K562 (cell line): ENCODE data around the gene WDR83. TPM values are rescaled to one million over a fixed set of nuclear protein-coding genes. Genes with fewer than 3 reads are reported as not detected.

Source experiments
- ATAC-seq: fragments of 200-7000 bp; cut with Tn5 transposase; 3 replicates; pipeline ENCODE4 v1.9.1; 2020; ENCODE audit warnings: moderate library complexity
- BruUV-seq: library from RNA; stranded (reverse); fragments of 400-500 nt; replicated peaks from 2 replicates; lab custom pipeline; 2021; lab: Mats Ljungman, UMichigan
- CTCF ChIA-PET: fragments of 300-600 bp; formaldehyde crosslinking; extraction: SDS; loops from one replicate; lab custom pipeline; 2021; ENCODE audit warnings: low intra/inter-chr PET ratio; lab: Yijun Ruan, JAX
- POLR2A ChIA-PET: fragments of 300-600, 350-650 bp; sonication (Branson Sonifier 250); formaldehyde crosslinking; extraction: SDS; loops from one replicate; lab custom pipeline; 2021; ENCODE audit warnings: antibody characterized with exemption, inconsistent platforms; lab: Yijun Ruan, JAX
- DNase-seq, 4 experiments: peaks; one replicate each; pipeline versions ENCODE4 v3.0.0 to v3.0.0-alpha.2; 2011 to 2018; ENCODE audit warnings: low spot score in 3 of 4, mixed read lengths in 3 of 4; ENCODE audit errors: extremely low read depth in 1 of 4
- FAIRE-seq: peaks from 2 replicates; lab custom pipeline; 2011; peaks lifted over from hg19 to GRCh38; lab: Jason Lieb, UNC
- H2AFZ ChIP-seq: 2 replicates; pipeline ENCODE4 v1.6.0; 2011; ENCODE audit warnings: low read depth, low read length, control low read depth, inconsistent platforms
- H3K27ac ChIP-seq: fragments of 200-600 bp; 3 replicates; pipeline ENCODE4 v1.8.0; 2011; ENCODE audit warnings: low read depth, mild to moderate bottlenecking, control low read depth, inconsistent platforms, low read length, moderate library complexity, mixed read lengths; ENCODE audit errors: extremely low read depth
- H3K27me3 ChIP-seq, 2 experiments: fragments of 300-600 bp in 1 of 2; 2 replicates in 1 of 2; 3 replicates in 1 of 2; pipeline versions ENCODE4 v1.6.0 to v1.8.0; 2011; ENCODE audit warnings: inconsistent platforms in 2 of 2, low read length in 2 of 2, mild to moderate bottlenecking in 1 of 2, mixed read lengths in 1 of 2, moderate library complexity in 1 of 2; ENCODE audit not compliant: control insufficient read depth in 2 of 2, insufficient read depth in 2 of 2
- H3K36me3 ChIP-seq: fragments of 300-600 bp; 3 replicates; pipeline ENCODE4 v1.8.0; 2011; ENCODE audit warnings: mild to moderate bottlenecking, low read length, inconsistent platforms; ENCODE audit not compliant: control insufficient read depth, insufficient read depth
- H3K4me1 ChIP-seq, 2 experiments: fragments of 200-600 bp in 1 of 2; replicated peaks in 1 of 2; 2 replicates in 1 of 2; 3 replicates in 1 of 2; pipeline versions ENCODE4 v1.5.1 to v1.8.0; 2011; ENCODE audit warnings: inconsistent platforms in 2 of 2, low read length in 2 of 2, mild to moderate bottlenecking in 1 of 2, mixed read lengths in 1 of 2, moderate library complexity in 1 of 2; ENCODE audit not compliant: control insufficient read depth in 2 of 2, insufficient read depth in 2 of 2
- H3K4me2 ChIP-seq: 2 replicates; pipeline ENCODE4 v1.6.1; 2011; ENCODE audit warnings: low read length, control low read depth, inconsistent platforms, mixed read lengths; ENCODE audit not compliant: insufficient read depth
- H3K4me3 ChIP-seq: fragments of 200-600 bp; sonication (generic), shearing (Covaris generic); 2 replicates; pipeline ENCODE4 v1.5.1; 2016; ENCODE audit warnings: control low read depth, inconsistent platforms
- H3K79me2 ChIP-seq: fragments of 200-600 bp; 3 replicates; pipeline ENCODE4 v1.8.0; 2011; ENCODE audit warnings: low read length, inconsistent platforms; ENCODE audit not compliant: control insufficient read depth, insufficient read depth
- H3K9ac ChIP-seq, 2 experiments: 2 replicates each; pipeline versions ENCODE4 v1.6.0 to v1.6.1; 2011; ENCODE audit warnings: low read depth in 2 of 2, low read length in 2 of 2, control low read depth in 1 of 2, inconsistent platforms in 1 of 2, mild to moderate bottlenecking in 1 of 2, mixed read lengths in 1 of 2; ENCODE audit not compliant: insufficient read depth in 1 of 2
- H3K9me1 ChIP-seq: one replicate; pipeline ENCODE4 v1.6.0; 2011; ENCODE audit warnings: inconsistent platforms, mild to moderate bottlenecking, low read length, moderate library complexity; ENCODE audit not compliant: control insufficient read depth, insufficient read depth
- H3K9me3 ChIP-seq: replicated peaks from 2 replicates; pipeline ENCODE4 v1.5.1; 2011; ENCODE audit warnings: low read depth, low read length, inconsistent platforms; ENCODE audit not compliant: control insufficient read depth, insufficient read depth
- H4K20me1 ChIP-seq: replicated peaks from 2 replicates; pipeline ENCODE4 v1.6.1; 2011; ENCODE audit warnings: low read length, inconsistent platforms, mixed read lengths; ENCODE audit not compliant: control insufficient read depth, insufficient read depth
- BCOR ChIP-seq: fragments of 450-650 bp; IDR thresholded peaks from 2 replicates; pipeline ENCODE4 v1.6.1; 2016
- BHLHE40 ChIP-seq: IDR thresholded peaks from 2 replicates; pipeline ENCODE4 v1.6.1; 2011; ENCODE audit warnings: low read length, improper control_type of control experiment
- E2F8 ChIP-seq: fragments of 450-650 bp; IDR thresholded peaks from 2 replicates; pipeline ENCODE4 v1.7.1; 2018; ENCODE audit warnings: mild to moderate bottlenecking, low read depth; ENCODE audit not compliant: partially characterized antibody
- FOXP1 ChIP-seq: sonication (generic); formaldehyde crosslinking; IDR thresholded peaks from 2 replicates; pipeline ENCODE4 v1.8.0; 2022; ENCODE audit warnings: mild to moderate bottlenecking, missing genetic modification reagents
- HINFP ChIP-seq: fragments of 450-650 bp; conservative IDR thresholded peaks from 2 replicates; pipeline ENCODE4 v1.6.1; 2016; ENCODE audit warnings: missing genetic modification characterization, low read depth, mild to moderate bottlenecking, control low read depth, missing compliant biosample characterization
- MECOM ChIP-seq: fragments of 250-450 bp; sonication (Bioruptor Pico); IDR thresholded peaks from 2 replicates; pipeline ENCODE4 v1.8.0; 2022; ENCODE audit warnings: inconsistent platforms
- PURB ChIP-seq: sonication (generic); formaldehyde crosslinking; IDR thresholded peaks from 2 replicates; pipeline ENCODE4 v1.9.0; 2021; ENCODE audit warnings: low read depth, mild to moderate bottlenecking, missing genetic modification reagents
- RBM25 ChIP-seq: fragments of 200-400 bp; formaldehyde crosslinking; IDR thresholded peaks from 2 replicates; pipeline ENCODE4 v1.6.1; 2018; ENCODE audit warnings: low read length, low read depth, moderate library complexity; ENCODE audit not compliant: severe bottlenecking
- TBP ChIP-seq: optimal IDR thresholded peaks from 2 replicates; pipeline ENCODE3; 2011; ENCODE audit warnings: low read depth, low read length, improper control_type of control experiment
- TSC22D4 ChIP-seq: fragments of 450-650 bp; IDR thresholded peaks from 2 replicates; pipeline ENCODE4 v1.6.1; 2016; ENCODE audit warnings: missing genetic modification characterization, missing biosample characterization, control low read depth
- ZNF395 ChIP-seq: fragments of 200-800 bp; sonication (Bioruptor generic); IDR thresholded peaks from 2 replicates; pipeline ENCODE4 v1.6.1; 2017; ENCODE audit warnings: missing genetic modification characterization, missing compliant biosample characterization
- ZNF444 ChIP-seq: fragments of 250-450 bp; sonication (Bioruptor Pico); IDR thresholded peaks from 2 replicates; pipeline ENCODE4 v1.4.0; 2020; ENCODE audit warnings: mild to moderate bottlenecking, moderate library complexity
- ZNF592 ChIP-seq: fragments of 450-650 bp; IDR thresholded peaks from 2 replicates; pipeline ENCODE4 v1.6.1; 2017; ENCODE audit warnings: antibody characterized with exemption, mild to moderate bottlenecking
- WGBS: fragments of 100-300 bp; shearing (Covaris generic); methylation state at CpG from one replicate; pipeline ENCODE4 v1.1.6; 2016; ENCODE audit warnings: low coverage, mixed read lengths; ENCODE audit not compliant: insufficient coverage; ENCODE audit errors: missing lambda C conversion rate; 5-methylcytosine and 5-hydroxymethylcytosine counted together
- in situ Hi-C: fragments of 300-500 bp; cut with MboI; formaldehyde crosslinking; loops from 4 replicates; pipeline ENCODE4 v1.15.0; 2018; ENCODE audit warnings: inconsistent platforms, mixed read lengths
- intact Hi-C: fragments of 100-400 bp; cut with micrococcal nuclease; formaldehyde crosslinking; loops from 2 replicates; pipeline ENCODE4 v1.14.2; 2022
- polyA plus RNA-seq, 8 experiments: library from polyadenylated mRNA; depleted of rRNA in 4 of 8; stranded (reverse) in 5 of 8; unstranded in 3 of 8; fragments of >200 nt; fragmentation: Nextera tagmentation in 2 of 8; fragmentation: Illumina TruSeq in 1 of 8; extraction: Ambion mirVana in 2 of 8; extraction: Trizol in 1 of 8; gene quantifications; 2 replicates each; pipeline versions ENCODE4 v1.2.1 to v1.2.3, GENCODE V29; 2011 to 2014; ENCODE audit warnings: inconsistent platforms in 1 of 8, missing spikeins in 1 of 8
- total RNA-seq, 7 experiments: library from RNA; depleted of rRNA in 6 of 7; stranded (reverse); fragments of >200 nt in 6 of 7; fragmentation: Illumina TruSeq in 2 of 7; extraction: Trizol in 2 of 7; gene quantifications; 2 replicates each; pipeline versions ENCODE4 v1.2.1 to v1.2.3, GENCODE V29; 2011 to 2021; ENCODE audit warnings: low replicate concordance in 1 of 7

WDR83 gene
- total and polyA plus RNA-seq, 9 of the 15 experiments (the other 6 are each of a cell fraction or from before 2014, with no cell fraction given) = 0.52 to 21.3 (median 4.2) TPM

GRCh38 chr19:12723381-12723640, 56.7 kb downstream of the WDR83 start:
- ChIA-PET POLR2A (interaction anchor here (0.6 to 4.4 kb wide), 16 partner anchors 10 to 1185 kb away, joined by 3 to 50 read pairs (median 4); partner anchors contain the start of genes DHPS, GCDH, GET3 and JUNB), CTCF (no interaction called here)
- TF ChIP-seq BCOR (peak; percentile 71), MECOM (no peak), TSC22D4 (no peak), E2F8 (no peak), BHLHE40 (peak; percentile 12; the same call in 1 of the 2 replicates), ZNF444 (CRISPR knock-in tag) (no peak), PURB (CRISPR knock-in tag) (no peak), RBM25 (peak; percentile 88), HINFP (no peak), ZNF395 (CRISPR knock-in tag) (0 out of 2 replicates have a peak, but pooled peaks have one; percentile 5), ZNF592 (0 out of 2 replicates have a peak, but pooled peaks have one; percentile 10), FOXP1 (peak; percentile 66; the same call in 1 of the 2 replicates), TBP (no peak)
- H3K9me3 ChIP-seq = no peaks in the 10 kb centered on the region
- H3K27ac ChIP-seq = peak overlapping the region; percentile 87
- H3K9me1 ChIP-seq = peaks cover 3% of the 10 kb centered on the region
- no peaks in the 10 kb centered on the region for H3K27me3 ChIP-seq
- intact Hi-C loops = loop anchor here (1.0 kb wide), 1 partner anchor 10 kb away; no protein-coding TSS in a partner anchor
- H4K20me1 ChIP-seq = peaks cover 17% of the 10 kb centered on the region; the same call in 1 of the 2 replicates
- FAIRE-seq = peak; percentile 6
- peaks cover 32% of the 10 kb centered on the region for H3K36me3 ChIP-seq
- peaks cover 10 to 43% of the 10 kb centered on the region in 2 experiments; a peak in 3 of 5 replicates for H3K4me1 ChIP-seq
- no peak for DNase-seq
- peak overlapping the region; percentile 89 for H3K9ac ChIP-seq
- WGBS = 2% methylated on average over 7 of the region's 7 CpGs
- H3K79me2 ChIP-seq = peaks cover 60% of the 10 kb centered on the region
- no TSS peak for BruUV-seq
- H3K4me2 ChIP-seq = peak overlapping the region; percentile 91
- H2AFZ ChIP-seq = peak overlapping the region; percentile 78
- in situ Hi-C loops = no loop called here
- H3K4me3 ChIP-seq = peak overlapping the region; percentile 82
- ATAC-seq = no peak; the same call in 2 of the 3 replicates
